KBM-7 (cell line): ENCODE measurements around the gene SRP68.
A peak's percentile ranks its signal among the peaks of the same experiment; 100 is the strongest.

Source experiments
- DNase-seq: peaks from one replicate; pipeline ENCODE4 v3.0.0-alpha.2; 2015
- in situ Hi-C: fragments of 300-500 bp; cut with MboI; formaldehyde crosslinking; loops from 2 replicates; pipeline ENCODE4 v1.14.3; 2020; ENCODE audit warnings: low sequenced_read_pairs, low pct_unique_long_range_greater_than_20kb, mixed read lengths

SRP68 gene

DNA sequence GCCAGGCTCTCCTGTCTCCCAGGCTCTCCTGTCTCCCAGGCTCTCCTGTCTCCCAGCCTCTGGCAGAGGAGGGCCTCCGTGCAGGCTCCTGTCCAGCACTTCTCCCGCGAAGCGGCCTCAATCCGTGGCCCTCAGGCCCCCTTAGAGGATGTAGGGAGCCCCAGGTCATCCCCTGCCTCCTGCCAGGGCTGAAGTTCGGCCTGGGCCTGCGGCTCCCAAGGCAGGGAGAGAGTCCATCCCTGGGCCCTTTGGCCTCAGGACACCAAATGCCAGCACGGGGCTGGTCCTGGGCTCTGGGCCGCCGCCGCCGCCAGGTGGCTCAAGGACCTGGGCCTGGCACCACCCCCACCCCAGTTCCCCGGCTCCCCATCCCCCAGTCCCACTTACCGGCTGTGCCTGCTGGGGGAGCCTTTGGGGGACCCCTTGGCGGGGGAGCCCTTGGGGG is 45.6 kb downstream of the SRP68 start:
- no peak for DNase-seq
- in situ Hi-C loops: no loop called here

DNA sequence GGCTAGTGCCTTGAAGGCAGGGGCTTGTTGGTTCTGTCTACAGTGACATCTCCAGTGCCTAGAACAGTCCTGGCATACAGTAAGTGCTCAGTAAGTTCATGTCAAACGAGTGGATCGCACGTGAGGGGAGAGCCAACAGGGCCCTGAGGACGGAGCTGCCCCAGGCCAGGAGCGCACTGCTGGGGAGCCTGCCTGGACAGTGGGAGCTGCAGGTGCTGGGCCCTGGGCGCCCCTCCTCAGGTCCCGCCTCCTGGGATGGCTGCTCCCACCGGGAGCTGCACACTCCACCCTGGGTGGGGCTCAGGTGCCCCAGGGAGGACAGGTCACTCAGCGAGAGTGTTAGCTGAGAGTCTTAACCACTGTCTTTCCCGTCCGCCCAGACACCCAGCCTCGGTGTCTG is 47.0 kb downstream of the SRP68 start:
- in situ Hi-C loops: no loop called here
- DNase-seq: no peak

DNA sequence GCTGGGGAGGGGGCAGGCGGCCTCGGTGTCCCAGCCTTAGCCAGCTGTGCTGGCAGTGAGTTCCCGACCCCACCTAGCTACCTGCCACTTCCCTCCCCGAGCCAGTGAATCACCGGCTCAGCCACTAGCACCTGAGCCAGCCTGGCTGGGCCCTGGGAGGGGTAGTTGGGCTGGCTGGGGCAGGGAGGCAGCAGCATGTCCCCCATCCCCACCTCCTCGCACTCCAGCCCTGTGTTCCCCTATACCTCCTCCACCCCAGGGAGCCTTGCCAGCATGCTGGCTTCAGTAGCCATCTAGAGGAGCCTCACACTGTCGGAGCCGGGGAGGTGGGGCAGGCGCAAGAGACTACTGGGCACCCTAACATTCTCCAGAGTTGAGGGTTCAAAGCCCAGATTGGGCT is 48.0 kb downstream of the SRP68 start:
- DNase-seq: no peak
- in situ Hi-C loops: loop anchor here (25.0 kb wide), 1 partner anchor 263 kb away; no protein-coding TSS in a partner anchor

DNA sequence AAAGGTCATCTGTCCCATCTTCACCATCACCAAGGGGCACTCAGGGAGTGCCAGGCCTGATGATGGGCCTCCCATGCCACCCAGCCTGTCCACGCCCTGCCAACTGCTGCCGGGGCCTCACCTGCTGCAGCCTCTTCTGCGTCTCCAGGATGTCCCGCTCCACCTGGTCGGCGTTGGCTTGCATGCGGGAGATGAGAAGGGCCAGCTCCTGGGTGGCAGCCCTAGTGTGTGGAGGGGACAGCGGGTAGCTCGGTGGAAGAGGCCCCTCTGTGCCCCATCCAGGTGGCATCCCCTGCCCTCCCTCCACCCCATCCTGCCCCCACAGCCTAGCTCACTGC is 48.4 kb downstream of the SRP68 start:
- in situ Hi-C loops: loop anchor here (25.0 kb wide), 1 partner anchor 263 kb away; no protein-coding TSS in a partner anchor
- no peak for DNase-seq

DNA sequence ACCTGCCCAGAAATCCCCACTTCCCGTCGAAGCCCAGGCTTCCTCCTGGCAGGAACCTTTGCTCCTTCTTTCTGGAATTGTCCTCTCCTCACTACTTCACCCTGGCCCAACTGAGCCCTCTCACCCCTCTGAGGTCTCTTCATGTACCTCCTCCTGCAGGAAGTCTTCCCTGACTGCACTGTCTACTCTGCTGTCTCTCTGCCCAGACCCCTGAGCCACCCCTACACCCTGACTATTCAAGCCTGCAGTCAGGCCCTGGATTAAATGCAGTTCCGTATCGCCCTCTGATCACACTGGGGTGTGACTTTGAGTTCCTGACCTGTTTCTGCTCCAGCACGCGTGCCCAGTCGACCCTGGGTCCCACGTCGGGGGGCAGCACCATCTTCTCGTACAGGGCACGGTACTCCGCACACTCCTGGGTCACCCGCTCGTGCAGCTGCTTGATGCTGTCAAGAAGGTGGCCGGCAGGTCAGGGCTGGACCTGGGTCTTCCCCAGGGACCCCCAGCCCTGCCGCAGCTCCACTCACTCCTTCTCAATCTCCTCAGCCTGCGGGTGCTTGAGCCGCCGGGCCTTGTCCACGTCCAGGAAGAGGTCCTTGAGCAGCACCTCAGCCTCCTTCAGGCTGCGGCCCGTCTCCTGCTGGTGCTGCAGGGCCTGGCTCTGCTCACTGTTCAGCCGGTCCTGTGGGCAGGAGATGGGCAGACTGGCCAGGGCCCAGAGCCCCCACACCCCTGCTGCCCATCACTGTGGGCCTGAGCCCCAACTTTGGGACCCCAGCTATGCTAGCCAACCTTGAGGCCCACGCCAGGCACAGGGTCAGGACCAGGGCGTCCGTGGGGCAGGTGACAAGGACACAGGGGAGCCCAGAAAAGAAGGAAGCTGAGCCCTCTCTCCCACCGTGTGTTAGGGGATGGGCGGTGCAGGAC is 49.1 kb downstream of the SRP68 start:
- no peak for DNase-seq
- in situ Hi-C loops: loop anchor here (25.0 kb wide), 1 partner anchor 264 kb away; no protein-coding TSS in a partner anchor

DNA sequence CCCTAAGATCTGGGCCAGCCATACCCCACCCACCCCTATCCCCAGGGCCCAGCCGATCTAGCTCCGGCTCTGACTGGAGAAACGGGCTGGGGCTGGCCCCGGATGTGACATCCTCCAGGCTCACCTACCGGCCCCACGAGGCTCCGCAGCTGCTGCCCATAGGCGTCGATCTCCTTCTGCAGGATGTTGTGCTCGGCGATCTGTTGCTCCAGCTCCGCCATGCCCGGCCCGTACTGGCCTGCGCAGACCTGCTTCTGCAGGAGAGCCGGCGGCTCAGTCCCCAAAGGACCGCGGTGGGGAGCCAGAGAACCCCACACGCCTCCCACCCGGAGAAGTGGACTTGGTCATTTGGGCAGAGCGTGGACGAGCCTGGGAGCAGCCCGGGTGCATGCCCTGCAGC is 50.0 kb downstream of the SRP68 start:
- DNase-seq: no peak
- in situ Hi-C loops: loop anchor here (25.0 kb wide), 1 partner anchor 265 kb away; no protein-coding TSS in a partner anchor

DNA sequence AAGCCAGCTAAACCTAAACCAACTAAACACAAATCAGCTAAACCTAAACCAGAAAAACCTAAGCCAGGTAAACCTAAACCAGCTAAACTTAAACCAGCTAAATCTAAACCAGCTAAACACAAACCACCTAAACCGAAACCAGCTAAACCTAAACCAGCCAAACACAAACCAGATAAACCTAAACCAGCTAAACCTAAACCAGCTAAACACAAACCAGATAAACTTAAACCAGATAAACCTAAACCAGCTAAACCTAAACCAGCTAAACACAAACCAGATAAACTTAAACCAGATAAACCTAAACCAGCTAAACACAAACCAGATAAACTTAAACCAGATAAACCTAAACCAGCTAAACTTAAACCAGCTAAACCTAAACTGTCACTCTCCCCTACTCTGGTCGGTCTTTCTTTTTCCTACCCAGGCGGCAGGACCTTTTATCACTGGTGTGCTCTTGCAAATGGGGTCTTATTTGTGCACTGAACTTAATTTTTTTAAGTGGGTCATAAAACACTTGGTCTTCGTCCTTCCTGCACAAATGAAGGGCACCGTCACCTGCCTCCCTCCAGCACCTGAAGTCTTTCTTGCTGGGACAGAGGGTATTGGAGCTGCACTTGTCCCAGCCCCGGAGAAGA is 52.4 kb downstream of the SRP68 start:
- in situ Hi-C loops: loop anchor here (25.0 kb wide), 1 partner anchor 267 kb away; no protein-coding TSS in a partner anchor

DNA sequence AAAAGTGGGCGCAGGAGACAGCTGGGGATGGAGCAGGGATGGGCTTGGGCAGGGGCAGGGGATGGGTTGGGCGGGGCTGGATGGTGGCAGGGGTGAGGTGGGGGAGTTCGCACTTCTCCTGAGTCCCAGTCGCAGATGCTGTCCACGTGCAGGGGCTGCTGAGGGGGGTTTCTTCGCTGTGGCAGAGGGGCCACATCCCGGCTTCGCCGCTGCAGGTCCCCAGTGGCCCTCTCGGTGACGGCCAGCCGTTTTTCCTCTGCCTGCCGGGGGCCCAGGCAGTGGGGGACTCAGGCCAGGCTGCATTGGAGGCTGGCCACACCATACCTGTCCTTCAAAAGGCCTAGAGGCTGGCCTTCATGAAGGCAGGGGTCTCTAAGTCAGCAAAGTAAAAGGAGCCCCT is 53.5 kb downstream of the SRP68 start:
- DNase-seq: no peak
- in situ Hi-C loops: loop anchor here (25.0 kb wide), 1 partner anchor 268 kb away; no protein-coding TSS in a partner anchor

More for the DNA sequence above, 52.4 kb downstream of the SRP68 start:
- DNase-seq: no peak

DNA sequence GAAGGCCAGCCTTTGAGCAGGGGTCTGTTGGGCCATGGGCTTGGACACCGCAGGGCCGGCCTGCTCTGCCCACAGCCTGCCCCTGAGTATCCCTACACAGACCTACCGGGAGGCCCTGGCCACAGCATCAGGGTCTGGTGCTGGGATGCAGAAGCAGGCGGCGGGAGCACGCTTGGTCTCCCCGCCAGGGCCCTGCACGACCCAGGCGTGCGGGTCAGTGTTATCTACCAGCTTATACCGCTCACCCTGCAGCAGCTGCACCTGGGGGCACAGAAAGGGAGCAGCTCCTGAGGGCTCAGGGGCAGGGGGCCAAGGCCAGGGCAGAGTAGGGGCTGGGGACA is 54.0 kb downstream of the SRP68 start:
- DNase-seq: no peak
- in situ Hi-C loops: loop anchor here (25.0 kb wide), 1 partner anchor 269 kb away; no protein-coding TSS in a partner anchor

DNA sequence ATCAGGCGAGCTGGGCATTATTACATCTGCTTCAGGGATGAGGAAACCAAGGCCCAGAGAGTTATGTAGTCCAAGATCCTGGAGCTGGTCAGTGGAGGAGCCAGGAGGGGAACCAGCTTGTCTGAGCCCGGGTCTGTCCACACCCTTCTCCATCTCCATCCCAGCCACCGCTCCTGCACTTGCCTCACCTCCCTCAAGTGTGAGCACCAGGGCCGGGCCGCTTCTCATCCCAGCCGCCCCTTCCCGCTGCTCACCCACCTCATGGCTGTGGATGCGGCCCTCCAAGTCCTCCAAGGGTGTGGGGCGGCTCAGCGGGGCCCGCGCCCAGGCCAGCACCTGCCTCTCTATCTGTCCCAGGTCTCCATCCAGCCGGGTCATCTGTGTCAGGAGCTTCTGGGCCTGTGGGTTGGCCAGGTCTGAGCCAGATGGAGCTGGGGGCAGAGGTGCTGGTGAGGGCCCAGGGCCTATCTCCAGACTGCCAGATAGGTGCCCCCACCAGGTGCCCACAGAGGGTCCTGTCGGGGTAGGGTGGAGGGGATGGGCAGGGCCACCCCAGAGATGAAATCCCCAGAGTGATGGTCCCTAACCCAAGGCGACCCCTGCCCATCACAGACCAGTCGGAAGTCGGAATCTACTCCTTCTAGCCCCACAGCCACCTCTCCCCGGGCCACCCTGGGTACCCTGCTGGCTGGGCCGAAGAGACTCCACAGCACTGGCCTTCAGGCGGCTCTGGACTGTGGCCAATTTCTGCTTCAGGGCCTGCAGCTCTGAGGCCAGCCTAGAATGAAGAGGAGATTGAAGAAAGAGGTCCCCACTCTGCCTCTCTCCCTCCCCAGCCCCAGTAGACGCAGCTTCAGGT is 54.6 kb downstream of the SRP68 start:
- DNase-seq: no peak
- in situ Hi-C loops: loop anchor here (25.0 kb wide), 1 partner anchor 270 kb away; no protein-coding TSS in a partner anchor

DNA sequence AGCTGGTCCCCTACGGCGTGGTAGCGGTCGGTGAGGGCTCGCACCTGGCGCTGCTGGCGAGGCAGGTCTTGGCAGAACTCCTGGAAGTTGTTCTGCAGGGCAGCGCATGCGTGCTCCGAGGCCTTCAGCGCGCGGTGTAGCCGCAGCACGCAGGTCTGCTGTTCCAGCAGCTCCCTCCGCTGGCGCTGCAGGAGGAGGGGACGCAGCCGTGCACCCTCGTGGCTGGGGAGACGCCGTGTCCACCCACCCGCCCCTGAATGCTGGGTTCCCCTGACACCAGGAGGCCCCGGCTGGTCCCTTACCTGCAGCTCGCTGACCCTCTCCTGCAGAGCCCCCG is 57.4 kb downstream of the SRP68 start:
- in situ Hi-C loops: loop anchor here (25.0 kb wide), 1 partner anchor 272 kb away; no protein-coding TSS in a partner anchor
- DNase-seq: no peak

DNA sequence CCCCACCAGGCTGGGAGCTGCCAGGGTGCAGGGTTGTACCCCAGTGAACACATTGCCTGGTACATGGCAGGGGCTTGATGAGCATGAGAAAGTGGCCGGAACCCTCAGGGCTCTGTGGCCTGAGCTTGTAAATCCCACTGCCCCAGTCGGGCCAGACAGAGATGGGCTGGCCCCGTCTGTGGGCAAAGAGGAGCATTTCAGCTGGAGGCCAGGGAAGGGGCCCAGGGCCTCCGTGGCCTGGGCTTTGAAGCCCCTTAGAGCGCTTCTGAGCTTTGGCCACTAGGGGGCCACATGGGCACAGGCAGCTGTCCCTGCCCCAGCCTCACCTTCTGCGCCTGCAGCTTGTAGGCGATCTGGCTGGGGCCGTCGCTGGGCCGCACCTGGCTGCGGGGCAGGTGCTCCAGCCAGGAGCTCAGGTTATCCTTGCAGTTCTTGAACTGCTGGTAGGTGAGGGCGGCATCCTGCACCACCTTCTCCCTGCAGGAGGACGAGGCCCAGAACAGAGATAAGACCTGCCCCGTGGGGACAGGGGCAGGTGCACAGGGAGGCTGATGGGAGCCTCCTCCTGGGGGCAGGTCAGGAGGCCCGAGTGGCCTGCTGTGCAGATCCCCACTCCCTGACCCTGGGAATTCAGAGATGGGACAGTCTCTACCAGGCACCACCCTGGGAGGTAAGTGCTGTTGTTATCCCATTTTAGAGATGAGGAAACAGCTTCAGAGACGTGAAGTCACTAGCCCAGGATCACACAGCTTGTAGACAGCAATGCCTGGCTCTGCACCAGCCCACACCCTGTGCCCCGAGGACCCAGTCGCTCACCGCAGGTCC is 58.0 kb downstream of the SRP68 start:
- peak; percentile 81 for DNase-seq
- in situ Hi-C loops: loop anchor here (25.0 kb wide), 1 partner anchor 273 kb away; no protein-coding TSS in a partner anchor

DNA sequence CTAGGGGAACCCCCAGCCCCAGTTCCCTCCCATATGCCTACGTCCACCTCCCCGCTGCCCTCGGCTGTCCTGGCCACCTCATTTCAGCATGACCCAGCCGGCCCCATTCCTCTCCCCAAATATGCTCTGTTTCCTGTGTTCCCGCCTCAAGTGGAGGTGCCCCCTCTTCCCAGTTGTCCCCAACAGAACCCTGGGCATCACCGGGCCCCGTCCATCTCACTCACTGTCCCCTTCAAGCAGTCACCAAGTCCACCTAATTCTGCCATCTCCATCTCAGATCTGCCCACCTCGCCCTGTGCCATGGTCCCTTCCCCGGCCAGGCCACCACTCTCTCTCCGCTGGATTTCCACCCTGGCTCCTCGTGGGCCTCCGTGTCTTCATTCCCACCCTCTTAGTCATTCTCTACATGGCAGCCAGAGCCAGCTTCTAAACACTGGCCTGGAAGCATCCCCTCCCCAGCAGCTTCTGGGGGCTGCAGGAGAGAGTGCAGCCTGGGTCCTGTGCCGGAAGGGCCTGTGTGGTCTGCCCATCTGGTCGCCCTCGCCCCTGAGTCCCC is 58.9 kb downstream of the SRP68 start:
- in situ Hi-C loops: loop anchor here (25.0 kb wide), 1 partner anchor 274 kb away; no protein-coding TSS in a partner anchor
- DNase-seq: no peak

DNA sequence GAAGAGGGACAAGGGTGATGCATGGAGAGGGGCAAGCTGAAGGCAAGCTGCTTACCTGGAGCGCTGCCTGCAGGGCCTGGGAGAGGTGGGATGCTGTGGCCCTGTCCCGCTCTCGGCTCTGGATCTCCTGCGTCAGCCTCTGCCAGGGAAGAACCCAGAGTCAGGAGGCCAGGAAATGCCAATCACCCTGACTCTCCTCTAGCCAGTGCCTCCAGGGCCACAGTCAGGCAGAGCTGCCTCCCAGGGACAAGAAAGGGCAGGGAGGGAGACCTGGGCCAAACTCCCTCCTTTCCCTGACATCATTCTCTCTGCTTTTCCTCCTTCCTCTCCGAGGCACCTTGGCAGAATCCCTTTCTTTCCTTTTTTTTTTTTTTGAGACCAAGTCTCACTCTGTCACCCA is 60.4 kb downstream of the SRP68 start:
- in situ Hi-C loops: loop anchor here (25.0 kb wide), 1 partner anchor 275 kb away; no protein-coding TSS in a partner anchor
- DNase-seq: no peak

DNA sequence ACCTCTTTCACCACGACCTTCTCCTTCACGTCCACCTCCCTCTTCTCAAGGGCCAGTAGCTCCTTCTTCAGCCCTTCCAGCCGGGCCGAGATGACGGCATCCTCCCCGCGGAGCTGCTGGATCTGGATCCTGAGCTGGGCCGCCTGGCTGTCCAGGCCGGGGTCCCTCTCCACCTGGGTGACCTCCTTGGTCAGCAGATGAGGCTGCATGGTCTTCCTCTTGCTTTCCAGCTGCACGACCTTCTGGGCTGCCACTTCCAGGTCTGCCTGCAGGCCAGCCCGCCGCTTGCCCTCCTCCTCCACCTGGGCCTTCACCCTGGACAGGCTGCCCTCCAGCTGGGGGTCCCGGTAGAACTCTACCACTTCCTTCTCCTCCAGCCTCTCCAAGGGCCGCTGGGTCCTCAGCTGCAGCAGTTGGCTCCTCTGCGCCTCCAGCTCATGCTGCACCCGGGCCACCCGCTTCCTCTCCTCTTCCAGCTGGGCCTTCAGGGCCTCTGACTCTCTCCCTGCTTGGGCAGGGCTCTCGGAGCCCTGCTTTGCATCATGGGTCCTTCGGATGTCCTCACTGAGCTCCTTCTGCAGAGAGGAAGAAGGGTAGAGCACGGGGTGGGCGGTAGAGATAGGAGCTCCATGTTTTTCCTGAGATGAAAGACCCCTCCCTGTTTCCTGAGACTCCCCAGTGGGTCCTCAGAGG is 62.2 kb downstream of the SRP68 start:
- no peak for DNase-seq
- in situ Hi-C loops: loop anchor here (25.0 kb wide), 1 partner anchor 277 kb away; no protein-coding TSS in a partner anchor

DNA sequence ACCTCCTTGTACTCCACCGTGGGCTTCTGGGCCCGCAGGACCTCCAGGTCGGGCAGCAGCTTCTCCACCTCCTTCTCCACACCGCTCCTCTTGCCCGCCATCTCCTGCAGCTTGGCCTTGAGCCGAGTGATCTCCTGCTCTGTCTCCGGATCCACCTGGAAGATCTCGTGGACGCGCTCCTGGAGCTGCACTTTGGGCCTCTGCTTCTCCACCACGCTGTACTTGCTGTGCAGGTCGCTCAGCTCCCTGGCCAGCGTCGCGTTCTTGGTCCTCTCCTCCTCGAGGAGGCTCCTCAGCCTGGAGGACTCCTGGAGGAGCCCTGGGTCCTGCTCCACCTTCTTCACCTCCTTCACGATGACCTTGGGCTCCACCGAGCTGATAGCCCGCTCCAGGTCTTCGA is 62.9 kb downstream of the SRP68 start:
- in situ Hi-C loops: loop anchor here (25.0 kb wide), 1 partner anchor 278 kb away; no protein-coding TSS in a partner anchor

More for the DNA sequence above, 62.9 kb downstream of the SRP68 start:
- DNase-seq: no peak
